GM23338 (cell line): ENCODE measurements around the gene FAM53B. TPM values are rescaled to one million over a fixed set of nuclear protein-coding genes. Genes with fewer than 3 reads are reported as not detected.

Source experiments
- ATAC-seq: fragments of 200-7000 bp; cut with Tn5 transposase; 3 replicates; pipeline ENCODE4 v1.9.1; 2020
- DNase-seq: peaks from one replicate; pipeline ENCODE4 v3.0.0-alpha.2; 2015; ENCODE audit warnings: low spot score
- H2AFZ ChIP-seq: fragments of 200-600 bp; sonication (generic); 2 replicates; pipeline ENCODE4 v1.8.0; 2016; ENCODE audit warnings: antibody characterized with exemption, mild to moderate bottlenecking, moderate library complexity
- H3F3A ChIP-seq: fragments of 200-600 bp; sonication (generic); replicated peaks from 2 replicates; pipeline ENCODE4 v1.8.0; 2017; ENCODE audit warnings: antibody characterized with exemption, mixed run types, low read depth
- H3K27ac ChIP-seq: fragments of 200-600 bp; sonication (generic); 2 replicates; pipeline ENCODE4 v1.6.1; 2016; ENCODE audit warnings: low read depth
- H3K27me3 ChIP-seq: fragments of 200-600 bp; sonication (generic); 2 replicates; pipeline ENCODE4 v1.8.0; 2016; ENCODE audit warnings: mild to moderate bottlenecking, mixed run types, moderate library complexity; ENCODE audit not compliant: insufficient read depth
- H3K36me3 ChIP-seq: fragments of 200-600 bp; sonication (generic); 2 replicates; pipeline ENCODE4 v1.8.0; 2016; ENCODE audit warnings: mild to moderate bottlenecking; ENCODE audit not compliant: insufficient read depth
- H3K4me1 ChIP-seq: fragments of 200-600 bp; sonication (generic); 2 replicates; pipeline ENCODE4 v1.8.0; 2016; ENCODE audit warnings: mild to moderate bottlenecking, moderate library complexity; ENCODE audit not compliant: insufficient read depth
- H3K4me2 ChIP-seq: fragments of 200-600 bp; sonication (generic); 2 replicates; pipeline ENCODE4 v1.7.1; 2017; ENCODE audit warnings: mixed run types
- H3K4me3 ChIP-seq: fragments of 200-600 bp; sonication (generic); 2 replicates; pipeline ENCODE4 v1.6.1; 2016; ENCODE audit warnings: mixed run types
- H3K79me2 ChIP-seq: fragments of 200-600 bp; sonication (generic); replicated peaks from 2 replicates; pipeline ENCODE4 v1.8.0; 2017; ENCODE audit warnings: mild to moderate bottlenecking; ENCODE audit not compliant: insufficient read depth
- H3K9me2 ChIP-seq: fragments of 200-600 bp; sonication (generic); 2 replicates; pipeline ENCODE4 v1.8.0; 2017; ENCODE audit not compliant: insufficient read depth
- H4K20me1 ChIP-seq: fragments of 200-600 bp; sonication (generic); replicated peaks from 2 replicates; pipeline ENCODE4 v1.8.0; 2017; ENCODE audit warnings: mild to moderate bottlenecking; ENCODE audit not compliant: insufficient read depth
- H3K27ac Mint-ChIP-seq: 2 replicates; pipeline ENCODE4 v1.8.0; 2020; ENCODE audit warnings: inconsistent platforms, mild to moderate bottlenecking, moderate library complexity, mixed read lengths
- H3K27me3 Mint-ChIP-seq: 3 replicates; pipeline ENCODE4 v1.8.0; 2022; ENCODE audit warnings: low read depth, mild to moderate bottlenecking, moderate library complexity, mixed read lengths, inconsistent platforms; ENCODE audit not compliant: insufficient read depth, poor library complexity
- H3K36me3 Mint-ChIP-seq: 3 replicates; pipeline ENCODE4 v1.8.0; 2021; ENCODE audit warnings: low read depth, mild to moderate bottlenecking, inconsistent platforms, moderate library complexity, mixed read lengths
- H3K4me1 Mint-ChIP-seq: 3 replicates; pipeline ENCODE4 v1.8.0; 2020; ENCODE audit warnings: mild to moderate bottlenecking, inconsistent platforms, mixed read lengths
- H3K4me3 Mint-ChIP-seq: 3 replicates; pipeline ENCODE4 v1.8.0; 2021; ENCODE audit warnings: moderate library complexity, mild to moderate bottlenecking, inconsistent platforms, mixed read lengths
- H3K9me3 Mint-ChIP-seq: 3 replicates; pipeline ENCODE4 v1.8.0; 2020; ENCODE audit warnings: moderate library complexity, mild to moderate bottlenecking, inconsistent platforms, mixed read lengths
- EZH2 ChIP-seq: fragments of 200-600 bp; sonication (generic); IDR thresholded peaks from one replicate; pipeline ENCODE4 v1.8.0; 2017; ENCODE audit warnings: antibody characterized with exemption, mild to moderate bottlenecking, low read depth; ENCODE audit not compliant: unreplicated experiment
- EZH2phosphoT487 ChIP-seq: fragments of 200-600 bp; sonication (generic); IDR thresholded peaks from one replicate; pipeline ENCODE4 v1.8.1; 2018; ENCODE audit warnings: antibody characterized with exemption; ENCODE audit not compliant: unreplicated experiment
- STAT1 ChIP-seq: IDR thresholded peaks from one replicate; pipeline ENCODE4 v1.6.1; 2016; ENCODE audit warnings: antibody characterized with exemption; ENCODE audit not compliant: unreplicated experiment
- ZNF114 ChIP-seq: fragments of 250-450 bp; sonication (Bioruptor Pico); IDR thresholded peaks from 2 replicates; pipeline ENCODE4 v1.5.0; 2020; ENCODE audit warnings: mild to moderate bottlenecking, moderate library complexity
- ZNF331 ChIP-seq: fragments of 250-450 bp; sonication (Bioruptor Pico); IDR thresholded peaks from 2 replicates; pipeline ENCODE4 v1.5.0; 2020; ENCODE audit warnings: low read depth, mild to moderate bottlenecking, moderate library complexity
- polyA plus RNA-seq: library from polyadenylated mRNA; unstranded; fragments of >200 nt; fragmentation: Nextera tagmentation; extraction: Ambion mirVana; gene quantifications from 2 replicates; pipeline ENCODE4 v1.2.1, GENCODE V29; 2016
- total RNA-seq: library from RNA; depleted of rRNA; stranded (reverse); fragments of >200 nt; shearing (Covaris generic); gene quantifications from 2 replicates; pipeline ENCODE4 v1.2.3, GENCODE V29; 2014
- TF ChIP-seq, protein P1 (sequence below): IDR thresholded peaks from 2 replicates; pipeline ENCODE4 v1.6.1; 2016; ENCODE audit warnings: antibody characterized with exemption
- TF ChIP-seq, protein P2 (sequence below): IDR thresholded peaks from one replicate; pipeline ENCODE4 v1.6.1; 2018; ENCODE audit warnings: antibody characterized with exemption; ENCODE audit not compliant: unreplicated experiment
- TF ChIP-seq, protein P3 (sequence below): fragments of 250-450 bp; sonication (Bioruptor Pico); IDR thresholded peaks from 2 replicates; pipeline ENCODE4 v1.5.0; 2020; ENCODE audit warnings: mild to moderate bottlenecking, moderate library complexity

The FAM53B gene
- total and polyA plus RNA-seq, 2 experiments from 2014 or later = 3.0 to 20.3 TPM

GRCh38 chr10:124681091-124681490, 63.1 kb downstream of the FAM53B start:
- Histone ChIP-seq H2AFZ (no peak overlapping the region), H3K4me1 (no peaks in the 10 kb centered on the region), H3K79me2 (no peaks in the 10 kb centered on the region; the same call in 1 of the 2 replicates), H3K4me3 (no peak overlapping the region), H4K20me1 (no peaks in the 10 kb centered on the region; the same call in 1 of the 2 replicates), H3F3A (no peaks in the 10 kb centered on the region), H3K36me3 (no peaks in the 10 kb centered on the region), H3K27ac (no peak overlapping the region), H3K4me2 (no peak overlapping the region), H3K9me2 (no peaks in the 10 kb centered on the region), H3K27me3 (no peaks in the 10 kb centered on the region)
- Mint-ChIP-seq H3K4me3 (no peak overlapping the region), H3K36me3 (peaks cover 10% of the 10 kb centered on the region; the same call in 2 of the 3 replicates), H3K27me3 (no peaks in the 10 kb centered on the region), H3K4me1 (peaks cover 13% of the 10 kb centered on the region), H3K9me3 (no peaks in the 10 kb centered on the region), H3K27ac (no peak overlapping the region)
- no peak for ATAC-seq
- DNase-seq = no peak
- no peak for TF ChIP-seq EZH2
- TF ChIP-seq, protein P1, sequence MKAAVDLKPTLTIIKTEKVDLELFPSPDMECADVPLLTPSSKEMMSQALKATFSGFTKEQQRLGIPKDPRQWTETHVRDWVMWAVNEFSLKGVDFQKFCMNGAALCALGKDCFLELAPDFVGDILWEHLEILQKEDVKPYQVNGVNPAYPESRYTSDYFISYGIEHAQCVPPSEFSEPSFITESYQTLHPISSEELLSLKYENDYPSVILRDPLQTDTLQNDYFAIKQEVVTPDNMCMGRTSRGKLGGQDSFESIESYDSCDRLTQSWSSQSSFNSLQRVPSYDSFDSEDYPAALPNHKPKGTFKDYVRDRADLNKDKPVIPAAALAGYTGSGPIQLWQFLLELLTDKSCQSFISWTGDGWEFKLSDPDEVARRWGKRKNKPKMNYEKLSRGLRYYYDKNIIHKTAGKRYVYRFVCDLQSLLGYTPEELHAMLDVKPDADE = no peak
- TF ChIP-seq, protein P2, sequence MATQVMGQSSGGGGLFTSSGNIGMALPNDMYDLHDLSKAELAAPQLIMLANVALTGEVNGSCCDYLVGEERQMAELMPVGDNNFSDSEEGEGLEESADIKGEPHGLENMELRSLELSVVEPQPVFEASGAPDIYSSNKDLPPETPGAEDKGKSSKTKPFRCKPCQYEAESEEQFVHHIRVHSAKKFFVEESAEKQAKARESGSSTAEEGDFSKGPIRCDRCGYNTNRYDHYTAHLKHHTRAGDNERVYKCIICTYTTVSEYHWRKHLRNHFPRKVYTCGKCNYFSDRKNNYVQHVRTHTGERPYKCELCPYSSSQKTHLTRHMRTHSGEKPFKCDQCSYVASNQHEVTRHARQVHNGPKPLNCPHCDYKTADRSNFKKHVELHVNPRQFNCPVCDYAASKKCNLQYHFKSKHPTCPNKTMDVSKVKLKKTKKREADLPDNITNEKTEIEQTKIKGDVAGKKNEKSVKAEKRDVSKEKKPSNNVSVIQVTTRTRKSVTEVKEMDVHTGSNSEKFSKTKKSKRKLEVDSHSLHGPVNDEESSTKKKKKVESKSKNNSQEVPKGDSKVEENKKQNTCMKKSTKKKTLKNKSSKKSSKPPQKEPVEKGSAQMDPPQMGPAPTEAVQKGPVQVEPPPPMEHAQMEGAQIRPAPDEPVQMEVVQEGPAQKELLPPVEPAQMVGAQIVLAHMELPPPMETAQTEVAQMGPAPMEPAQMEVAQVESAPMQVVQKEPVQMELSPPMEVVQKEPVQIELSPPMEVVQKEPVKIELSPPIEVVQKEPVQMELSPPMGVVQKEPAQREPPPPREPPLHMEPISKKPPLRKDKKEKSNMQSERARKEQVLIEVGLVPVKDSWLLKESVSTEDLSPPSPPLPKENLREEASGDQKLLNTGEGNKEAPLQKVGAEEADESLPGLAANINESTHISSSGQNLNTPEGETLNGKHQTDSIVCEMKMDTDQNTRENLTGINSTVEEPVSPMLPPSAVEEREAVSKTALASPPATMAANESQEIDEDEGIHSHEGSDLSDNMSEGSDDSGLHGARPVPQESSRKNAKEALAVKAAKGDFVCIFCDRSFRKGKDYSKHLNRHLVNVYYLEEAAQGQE = no peak
- TF ChIP-seq, protein P3, sequence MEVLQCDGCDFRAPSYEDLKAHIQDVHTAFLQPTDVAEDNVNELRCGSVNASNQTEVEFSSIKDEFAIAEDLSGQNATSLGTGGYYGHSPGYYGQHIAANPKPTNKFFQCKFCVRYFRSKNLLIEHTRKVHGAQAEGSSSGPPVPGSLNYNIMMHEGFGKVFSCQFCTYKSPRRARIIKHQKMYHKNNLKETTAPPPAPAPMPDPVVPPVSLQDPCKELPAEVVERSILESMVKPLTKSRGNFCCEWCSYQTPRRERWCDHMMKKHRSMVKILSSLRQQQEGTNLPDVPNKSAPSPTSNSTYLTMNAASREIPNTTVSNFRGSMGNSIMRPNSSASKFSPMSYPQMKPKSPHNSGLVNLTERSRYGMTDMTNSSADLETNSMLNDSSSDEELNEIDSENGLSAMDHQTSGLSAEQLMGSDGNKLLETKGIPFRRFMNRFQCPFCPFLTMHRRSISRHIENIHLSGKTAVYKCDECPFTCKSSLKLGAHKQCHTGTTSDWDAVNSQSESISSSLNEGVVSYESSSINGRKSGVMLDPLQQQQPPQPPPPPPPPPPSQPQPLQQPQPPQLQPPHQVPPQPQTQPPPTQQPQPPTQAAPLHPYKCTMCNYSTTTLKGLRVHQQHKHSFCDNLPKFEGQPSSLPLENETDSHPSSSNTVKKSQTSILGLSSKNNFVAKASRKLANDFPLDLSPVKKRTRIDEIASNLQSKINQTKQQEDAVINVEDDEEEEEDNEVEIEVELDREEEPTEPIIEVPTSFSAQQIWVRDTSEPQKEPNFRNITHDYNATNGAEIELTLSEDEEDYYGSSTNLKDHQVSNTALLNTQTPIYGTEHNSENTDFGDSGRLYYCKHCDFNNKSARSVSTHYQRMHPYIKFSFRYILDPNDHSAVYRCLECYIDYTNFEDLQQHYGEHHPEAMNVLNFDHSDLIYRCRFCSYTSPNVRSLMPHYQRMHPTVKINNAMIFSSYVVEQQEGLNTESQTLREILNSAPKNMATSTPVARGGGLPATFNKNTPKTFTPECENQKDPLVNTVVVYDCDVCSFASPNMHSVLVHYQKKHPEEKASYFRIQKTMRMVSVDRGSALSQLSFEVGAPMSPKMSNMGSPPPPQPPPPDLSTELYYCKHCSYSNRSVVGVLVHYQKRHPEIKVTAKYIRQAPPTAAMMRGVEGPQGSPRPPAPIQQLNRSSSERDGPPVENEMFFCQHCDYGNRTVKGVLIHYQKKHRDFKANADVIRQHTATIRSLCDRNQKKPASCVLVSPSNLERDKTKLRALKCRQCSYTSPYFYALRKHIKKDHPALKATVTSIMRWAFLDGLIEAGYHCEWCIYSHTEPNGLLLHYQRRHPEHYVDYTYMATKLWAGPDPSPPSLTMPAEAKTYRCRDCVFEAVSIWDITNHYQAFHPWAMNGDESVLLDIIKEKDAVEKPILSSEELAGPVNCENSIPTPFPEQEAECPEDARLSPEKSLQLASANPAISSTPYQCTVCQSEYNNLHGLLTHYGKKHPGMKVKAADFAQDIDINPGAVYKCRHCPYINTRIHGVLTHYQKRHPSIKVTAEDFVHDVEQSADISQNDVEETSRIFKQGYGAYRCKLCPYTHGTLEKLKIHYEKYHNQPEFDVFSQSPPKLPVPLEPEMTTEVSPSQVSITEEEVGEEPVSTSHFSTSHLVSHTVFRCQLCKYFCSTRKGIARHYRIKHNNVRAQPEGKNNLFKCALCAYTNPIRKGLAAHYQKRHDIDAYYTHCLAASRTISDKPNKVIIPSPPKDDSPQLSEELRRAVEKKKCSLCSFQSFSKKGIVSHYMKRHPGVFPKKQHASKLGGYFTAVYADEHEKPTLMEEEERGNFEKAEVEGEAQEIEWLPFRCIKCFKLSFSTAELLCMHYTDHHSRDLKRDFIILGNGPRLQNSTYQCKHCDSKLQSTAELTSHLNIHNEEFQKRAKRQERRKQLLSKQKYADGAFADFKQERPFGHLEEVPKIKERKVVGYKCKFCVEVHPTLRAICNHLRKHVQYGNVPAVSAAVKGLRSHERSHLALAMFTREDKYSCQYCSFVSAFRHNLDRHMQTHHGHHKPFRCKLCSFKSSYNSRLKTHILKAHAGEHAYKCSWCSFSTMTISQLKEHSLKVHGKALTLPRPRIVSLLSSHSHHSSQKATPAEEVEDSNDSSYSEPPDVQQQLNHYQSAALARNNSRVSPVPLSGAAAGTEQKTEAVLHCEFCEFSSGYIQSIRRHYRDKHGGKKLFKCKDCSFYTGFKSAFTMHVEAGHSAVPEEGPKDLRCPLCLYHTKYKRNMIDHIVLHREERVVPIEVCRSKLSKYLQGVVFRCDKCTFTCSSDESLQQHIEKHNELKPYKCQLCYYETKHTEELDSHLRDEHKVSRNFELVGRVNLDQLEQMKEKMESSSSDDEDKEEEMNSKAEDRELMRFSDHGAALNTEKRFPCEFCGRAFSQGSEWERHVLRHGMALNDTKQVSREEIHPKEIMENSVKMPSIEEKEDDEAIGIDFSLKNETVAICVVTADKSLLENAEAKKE = no peak
- no peak for TF ChIP-seq ZNF331 (CRISPR knock-in tag)
- TF ChIP-seq STAT1 = no peak
- TF ChIP-seq ZNF114 (CRISPR knock-in tag) = no peak
- TF ChIP-seq EZH2phosphoT487 = no peak
